ENCODE data around the gene KDM4C. TPM values are rescaled to one million over a fixed set of nuclear protein-coding genes. Genes with fewer than 3 reads are reported as not detected.

The KDM4C gene
- total and polyA plus RNA-seq, 2 of the 4 experiments (the other 2 are of a cell fraction): 11.8 to 23.8 TPM

- no peaks in the 10 kb centered on the region for H3K79me1 ChIP-seq (ENCODE audit: low read depth in 1 of 2, low read length in 2 of 2)
- no peak overlapping the region for H3K18ac ChIP-seq (ENCODE audit: low read depth, low read length)
- in situ Hi-C loops (cut with MboI; ENCODE audit: low sequenced_read_pairs) (no loop called here), dilution Hi-C loops (cut with HindIII; ENCODE audit: low sequenced_read_pairs, unreplicated experiment) (no loop called here), intact Hi-C loops (cut with micrococcal nuclease) (no loop called here)
- peaks cover 3% of the 10 kb centered on the region; the same call in 1 of the 2 replicates for H3K36me3 ChIP-seq (ENCODE audit: control insufficient read depth, insufficient read depth, low read length)
- ATAC-seq (ENCODE audit: low read depth): no peak
- no peak overlapping the region for H3K9ac ChIP-seq (ENCODE audit: low read depth, low read length)
- no peaks in the 10 kb centered on the region for H3K27me3 ChIP-seq (ENCODE audit: control insufficient read depth, insufficient read depth, low read length)
- H3K9me3 ChIP-seq (ENCODE audit: control insufficient read depth, insufficient read depth, low read length): no peaks in the 10 kb centered on the region
- H2BK120ac ChIP-seq (ENCODE audit: low read depth, low read length): no peak overlapping the region
- no peak overlapping the region for H2AK5ac ChIP-seq (ENCODE audit: low read depth, low read length)
- CTCF ChIA-PET: interaction anchor here (0.6 kb wide), 1 partner anchor 55 kb away, joined by 3 read pairs; no protein-coding TSS in a partner anchor
- H3K4ac ChIP-seq (ENCODE audit: low read depth, low read length): no peak overlapping the region
- H3K56ac ChIP-seq (ENCODE audit: extremely low read depth, insufficient read depth, low read length): no peak overlapping the region
- H4K91ac ChIP-seq (ENCODE audit: insufficient read depth, low read depth, low read length): no peak overlapping the region
- no peak overlapping the region for H4K8ac ChIP-seq (ENCODE audit: low read depth in 2 of 2, low read length in 2 of 2)
- no peak overlapping the region for H2BK5ac ChIP-seq (ENCODE audit: low read depth, low read length, poor library complexity, severe bottlenecking)
- no peak for DNase-seq
- no CpG with 5 or more reads among the region's 1 CpG for WGBS, 2 experiments (ENCODE audit: extremely low coverage in 2 of 2, insufficient read length in 1 of 2)
- no peak overlapping the region for H3K4me3 ChIP-seq (ENCODE audit: insufficient read depth, low read depth, low read length)
- H2AK9ac ChIP-seq (replicated peaks; ENCODE audit: low read depth, low read length, poor library complexity): no peak overlapping the region
- no peak overlapping the region for H3K14ac ChIP-seq (replicated peaks; ENCODE audit: low read depth, low read length)
- H3K23ac ChIP-seq (ENCODE audit: low read depth, low read length): no peak overlapping the region
- H4K20me1 ChIP-seq (ENCODE audit: insufficient read depth, low read length): no peaks in the 10 kb centered on the region
- no TSS peak for BruUV-seq (replicated peaks)
- no peaks in the 10 kb centered on the region; the same call in 1 of the 2 replicates for H3K4me1 ChIP-seq (ENCODE audit: control insufficient read depth, insufficient read depth, low read length)
- TF ChIP-seq MAZ (IDR thresholded peaks at IDR 0.05; ENCODE audit: borderline replicate concordance, low read depth, low read length) (no peak), POLR2A (IDR thresholded peaks at IDR 0.05; ENCODE audit: low read depth, low read length) (no peak), FOS (IDR thresholded peaks at IDR 0.05; ENCODE audit: low read depth, low read length) (no peak), MXI1 (IDR thresholded peaks at IDR 0.05; ENCODE audit: borderline replicate concordance, low read depth, low read length) (no peak), RFX5 (IDR thresholded peaks at IDR 0.05; ENCODE audit: low read depth, low read length) (no peak), CEBPB (IDR thresholded peaks at IDR 0.05; ENCODE audit: low read depth, low read length) (no peak), MAFK (IDR thresholded peaks at IDR 0.05; ENCODE audit: low read depth, low read length) (no peak), SMC3 (IDR thresholded peaks at IDR 0.05; ENCODE audit: low read depth, low read length) (no peak), RAD21 (IDR thresholded peaks at IDR 0.05; ENCODE audit: low read length) (no peak), USF2 (IDR thresholded peaks at IDR 0.05; ENCODE audit: low read depth, low read length) (no peak), CHD1 (IDR thresholded peaks at IDR 0.05; ENCODE audit: low read depth, low read length) (no peak), RCOR1 (IDR thresholded peaks at IDR 0.05; ENCODE audit: insufficient replicate concordance, low read length) (no peak), NFE2L2 (IDR thresholded peaks at IDR 0.05; ENCODE audit: low read depth, low read length) (no peak)
- TF ChIP-seq, protein P1, sequence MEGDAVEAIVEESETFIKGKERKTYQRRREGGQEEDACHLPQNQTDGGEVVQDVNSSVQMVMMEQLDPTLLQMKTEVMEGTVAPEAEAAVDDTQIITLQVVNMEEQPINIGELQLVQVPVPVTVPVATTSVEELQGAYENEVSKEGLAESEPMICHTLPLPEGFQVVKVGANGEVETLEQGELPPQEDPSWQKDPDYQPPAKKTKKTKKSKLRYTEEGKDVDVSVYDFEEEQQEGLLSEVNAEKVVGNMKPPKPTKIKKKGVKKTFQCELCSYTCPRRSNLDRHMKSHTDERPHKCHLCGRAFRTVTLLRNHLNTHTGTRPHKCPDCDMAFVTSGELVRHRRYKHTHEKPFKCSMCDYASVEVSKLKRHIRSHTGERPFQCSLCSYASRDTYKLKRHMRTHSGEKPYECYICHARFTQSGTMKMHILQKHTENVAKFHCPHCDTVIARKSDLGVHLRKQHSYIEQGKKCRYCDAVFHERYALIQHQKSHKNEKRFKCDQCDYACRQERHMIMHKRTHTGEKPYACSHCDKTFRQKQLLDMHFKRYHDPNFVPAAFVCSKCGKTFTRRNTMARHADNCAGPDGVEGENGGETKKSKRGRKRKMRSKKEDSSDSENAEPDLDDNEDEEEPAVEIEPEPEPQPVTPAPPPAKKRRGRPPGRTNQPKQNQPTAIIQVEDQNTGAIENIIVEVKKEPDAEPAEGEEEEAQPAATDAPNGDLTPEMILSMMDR (conservative IDR thresholded peaks at IDR 0.05; ENCODE audit: low read depth, low read length): no peak
- TF ChIP-seq, protein P2, sequence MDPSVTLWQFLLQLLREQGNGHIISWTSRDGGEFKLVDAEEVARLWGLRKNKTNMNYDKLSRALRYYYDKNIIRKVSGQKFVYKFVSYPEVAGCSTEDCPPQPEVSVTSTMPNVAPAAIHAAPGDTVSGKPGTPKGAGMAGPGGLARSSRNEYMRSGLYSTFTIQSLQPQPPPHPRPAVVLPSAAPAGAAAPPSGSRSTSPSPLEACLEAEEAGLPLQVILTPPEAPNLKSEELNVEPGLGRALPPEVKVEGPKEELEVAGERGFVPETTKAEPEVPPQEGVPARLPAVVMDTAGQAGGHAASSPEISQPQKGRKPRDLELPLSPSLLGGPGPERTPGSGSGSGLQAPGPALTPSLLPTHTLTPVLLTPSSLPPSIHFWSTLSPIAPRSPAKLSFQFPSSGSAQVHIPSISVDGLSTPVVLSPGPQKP (IDR thresholded peaks at IDR 0.05; ENCODE audit: borderline replicate concordance, low read depth, low read length): no peak
- no peak overlapping the region for H4K5ac ChIP-seq (ENCODE audit: low read depth, low read length)
- POLR2A ChIA-PET (ENCODE audit: unreplicated experiment): no interaction called here
- no peak overlapping the region for H3K4me2 ChIP-seq (ENCODE audit: low read depth, low read length)
- H3K27ac ChIP-seq (ENCODE audit: insufficient read depth, low read length): no peak overlapping the region
- no peak overlapping the region for H2BK15ac ChIP-seq (ENCODE audit: low read depth, low read length)
- no peak overlapping the region for H2AFZ ChIP-seq (replicated peaks; ENCODE audit: low read length, poor library complexity)
- H2BK20ac ChIP-seq (ENCODE audit: low read depth, low read length): no peak overlapping the region
- H3K9me1 ChIP-seq (ENCODE audit: insufficient read depth, low read length): no peaks in the 10 kb centered on the region
Observed at GRCh38 chr9:7132605-7133004, 374.8 kb downstream of the KDM4C start.
